ENCODE data around the gene ARHGAP11A.

Gene ARHGAP11A

DNA sequence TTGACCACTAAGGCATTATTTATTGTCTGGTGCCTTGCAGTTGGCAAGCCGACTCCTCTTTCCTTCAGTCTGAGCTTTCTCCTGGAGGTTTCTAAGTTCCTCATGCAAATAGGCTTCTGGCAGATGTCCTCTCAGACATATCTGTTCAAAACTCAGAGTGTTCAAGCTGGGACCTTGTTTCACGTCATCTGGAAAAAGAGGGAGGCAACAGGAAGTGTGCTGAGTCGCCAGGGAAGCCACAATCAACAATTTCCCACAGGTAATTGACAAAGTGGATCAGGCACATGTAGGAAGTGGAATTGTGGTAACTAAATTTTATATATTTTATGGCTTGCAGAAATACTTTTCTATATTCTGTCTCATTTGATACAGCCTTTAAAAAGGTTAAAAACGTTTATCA is 40.8 kb downstream of the ARHGAP11A start:
- no peaks in the 10 kb centered on the region for H3K9me3 ChIP-seq (ENCODE audit: control insufficient read depth in 5 of 5, low read length in 5 of 5)
- peaks cover 0 to 3% (median 0%) of the 10 kb centered on the region in 5 donors for H3K4me1 ChIP-seq (ENCODE audit: control insufficient read depth in 5 of 5, insufficient read depth in 5 of 5, low read length in 5 of 5)
- no peaks in the 10 kb centered on the region for H3K36me3 ChIP-seq (ENCODE audit: control insufficient read depth in 5 of 5, insufficient read depth in 5 of 5, low read length in 5 of 5)
- no peaks in the 10 kb centered on the region for H3K27me3 ChIP-seq (ENCODE audit: control insufficient read depth in 5 of 5, insufficient read depth in 4 of 5, low read length in 5 of 5)
- no peak overlapping the region for H3K4me3 ChIP-seq (ENCODE audit: low read depth in 1 of 5, low read length in 5 of 5)
- H3K27ac ChIP-seq (ENCODE audit: low read depth, low read length), result no peak overlapping the region
- no peak overlapping the region for H3K9ac ChIP-seq (ENCODE audit: low read length in 5 of 5)

DNA sequence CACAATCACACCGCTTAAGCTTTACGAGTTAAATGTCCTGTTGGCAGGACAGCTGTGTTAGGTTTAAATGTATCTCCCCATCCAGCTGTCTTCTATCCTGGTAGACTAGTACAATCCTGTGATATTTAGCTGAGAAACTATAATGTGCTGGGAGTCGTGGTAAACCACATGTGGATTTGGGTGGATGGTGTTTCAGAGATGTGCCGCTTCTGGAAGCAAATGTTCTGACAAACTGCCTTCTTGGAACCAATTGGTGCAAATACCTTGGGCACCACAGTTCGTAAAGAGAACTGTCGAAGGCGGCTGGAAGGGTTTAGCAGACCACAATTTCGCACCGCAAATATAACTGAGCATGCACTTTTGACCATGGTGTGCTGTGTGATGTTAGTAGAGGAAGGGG is 41.2 kb downstream of the ARHGAP11A start:
- no peaks in the 10 kb centered on the region for H3K9me3 ChIP-seq (ENCODE audit: control insufficient read depth in 5 of 5, low read length in 5 of 5)
- no peak overlapping the region for H3K27ac ChIP-seq (ENCODE audit: low read depth, low read length)
- H3K9ac ChIP-seq (ENCODE audit: low read length in 5 of 5), result no peak overlapping the region
- no peaks in the 10 kb centered on the region for H3K27me3 ChIP-seq (ENCODE audit: control insufficient read depth in 5 of 5, insufficient read depth in 4 of 5, low read length in 5 of 5)
- H3K36me3 ChIP-seq (ENCODE audit: control insufficient read depth in 5 of 5, insufficient read depth in 5 of 5, low read length in 5 of 5), result no peaks in the 10 kb centered on the region
- no peak overlapping the region for H3K4me3 ChIP-seq (ENCODE audit: low read depth in 1 of 5, low read length in 5 of 5)
- peaks cover 0 to 3% (median 0%) of the 10 kb centered on the region in 5 donors for H3K4me1 ChIP-seq (ENCODE audit: control insufficient read depth in 5 of 5, insufficient read depth in 5 of 5, low read length in 5 of 5)

DNA sequence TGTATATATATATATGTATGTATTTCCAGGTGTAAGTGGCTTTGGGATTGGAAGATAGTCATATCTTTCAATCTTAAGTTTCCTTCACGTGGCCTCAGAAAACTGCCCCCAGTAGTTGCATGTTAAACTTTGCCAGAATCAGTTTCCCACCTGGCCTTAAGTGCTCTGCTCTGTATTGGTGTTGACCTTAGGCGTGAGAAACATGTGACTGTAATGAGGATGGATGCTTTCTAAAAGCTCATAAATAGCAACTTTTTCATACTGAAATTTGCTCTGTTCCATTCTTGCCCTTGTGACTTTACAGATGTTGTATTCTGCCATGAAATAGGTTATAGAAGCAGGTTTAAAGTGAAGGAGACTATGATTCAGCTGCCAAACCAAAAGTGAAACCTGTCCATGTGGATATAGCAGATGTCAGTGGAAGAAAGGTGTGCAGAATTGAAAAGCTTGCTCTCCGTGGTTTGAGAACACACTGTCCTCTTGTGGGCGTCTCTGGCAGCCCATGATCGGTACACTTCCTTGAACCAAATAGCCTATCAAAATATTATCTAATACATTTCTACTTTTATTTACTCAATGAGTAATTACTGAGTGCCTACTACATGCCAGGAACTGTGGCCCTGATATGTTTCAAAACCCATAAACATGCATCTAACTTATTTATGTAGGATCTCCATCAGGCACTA is 42.0 kb downstream of the ARHGAP11A start:
- H3K9ac ChIP-seq (ENCODE audit: low read length in 5 of 5), result no peak overlapping the region
- no peak overlapping the region for H3K27ac ChIP-seq (ENCODE audit: low read depth, low read length)
- H3K36me3 ChIP-seq (ENCODE audit: control insufficient read depth in 5 of 5, insufficient read depth in 5 of 5, low read length in 5 of 5), result no peaks in the 10 kb centered on the region
- no peak overlapping the region for H3K4me3 ChIP-seq (ENCODE audit: low read depth in 1 of 5, low read length in 5 of 5)
- H3K27me3 ChIP-seq (ENCODE audit: control insufficient read depth in 5 of 5, insufficient read depth in 4 of 5, low read length in 5 of 5), result no peaks in the 10 kb centered on the region
- H3K4me1 ChIP-seq (ENCODE audit: control insufficient read depth in 5 of 5, insufficient read depth in 5 of 5, low read length in 5 of 5), result peaks cover 0 to 3% (median 0%) of the 10 kb centered on the region in 5 donors
- no peaks in the 10 kb centered on the region for H3K9me3 ChIP-seq (ENCODE audit: control insufficient read depth in 5 of 5, low read length in 5 of 5)

GRCh38 chr15:32657941-32658340 is 42.6 kb downstream of the ARHGAP11A start:
- peaks cover 0 to 3% (median 0%) of the 10 kb centered on the region in 5 donors for H3K4me1 ChIP-seq (ENCODE audit: control insufficient read depth in 5 of 5, insufficient read depth in 5 of 5, low read length in 5 of 5)
- no peaks in the 10 kb centered on the region for H3K9me3 ChIP-seq (ENCODE audit: control insufficient read depth in 5 of 5, low read length in 5 of 5)
- no peaks in the 10 kb centered on the region for H3K36me3 ChIP-seq (ENCODE audit: control insufficient read depth in 5 of 5, insufficient read depth in 5 of 5, low read length in 5 of 5)
- no peaks in the 10 kb centered on the region for H3K27me3 ChIP-seq (ENCODE audit: control insufficient read depth in 5 of 5, insufficient read depth in 4 of 5, low read length in 5 of 5)
- H3K27ac ChIP-seq (ENCODE audit: low read depth, low read length), result no peak overlapping the region
- no peak overlapping the region for H3K4me3 ChIP-seq (ENCODE audit: low read depth in 1 of 5, low read length in 5 of 5)
- no peak overlapping the region for H3K9ac ChIP-seq (ENCODE audit: low read length in 5 of 5)

GRCh38 chr15:32659340-32660155 is 44.2 kb downstream of the ARHGAP11A start:
- no peak overlapping the region for H3K9ac ChIP-seq (ENCODE audit: low read length in 5 of 5)
- no peak overlapping the region for H3K4me3 ChIP-seq (ENCODE audit: low read depth in 1 of 5, low read length in 5 of 5)
- no peaks in the 10 kb centered on the region for H3K9me3 ChIP-seq (ENCODE audit: control insufficient read depth in 5 of 5, low read length in 5 of 5)
- no peak overlapping the region for H3K27ac ChIP-seq (ENCODE audit: low read depth, low read length)
- H3K4me1 ChIP-seq (ENCODE audit: control insufficient read depth in 5 of 5, insufficient read depth in 5 of 5, low read length in 5 of 5), result peaks cover 0 to 3% (median 0%) of the 10 kb centered on the region in 5 donors
- no peaks in the 10 kb centered on the region for H3K36me3 ChIP-seq (ENCODE audit: control insufficient read depth in 5 of 5, insufficient read depth in 5 of 5, low read length in 5 of 5)
- H3K27me3 ChIP-seq (ENCODE audit: control insufficient read depth in 5 of 5, insufficient read depth in 4 of 5, low read length in 5 of 5), result no peaks in the 10 kb centered on the region

DNA sequence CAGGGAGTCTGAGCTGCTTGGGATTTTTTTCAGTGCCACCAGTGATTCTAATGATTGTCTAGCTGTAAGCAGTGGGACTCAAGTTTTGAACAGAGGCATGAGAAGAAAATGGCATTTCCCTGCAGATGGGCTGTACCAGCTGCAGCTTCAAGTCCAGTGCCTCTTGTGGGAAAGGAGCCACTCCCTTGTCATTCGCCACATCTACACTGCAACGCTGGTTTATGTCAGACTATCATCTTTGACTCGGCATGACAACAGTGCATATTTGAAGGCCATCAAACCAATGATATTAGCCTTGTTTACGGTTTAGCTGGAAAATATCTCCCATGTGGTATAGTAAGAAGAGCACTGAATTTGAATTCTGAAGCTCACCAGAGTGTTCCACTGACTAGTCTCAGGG is 48.4 kb downstream of the ARHGAP11A start:
- no peak overlapping the region for H3K27ac ChIP-seq (ENCODE audit: low read depth, low read length)
- no peak overlapping the region for H3K9ac ChIP-seq (ENCODE audit: low read length in 5 of 5)
- H3K4me1 ChIP-seq (ENCODE audit: control insufficient read depth in 5 of 5, insufficient read depth in 5 of 5, low read length in 5 of 5), result peaks cover 0 to 3% (median 0%) of the 10 kb centered on the region in 5 donors
- H3K4me3 ChIP-seq (ENCODE audit: low read depth in 1 of 5, low read length in 5 of 5), result no peak overlapping the region
- H3K27me3 ChIP-seq (ENCODE audit: control insufficient read depth in 5 of 5, insufficient read depth in 4 of 5, low read length in 5 of 5), result no peaks in the 10 kb centered on the region
- H3K36me3 ChIP-seq (ENCODE audit: control insufficient read depth in 5 of 5, insufficient read depth in 5 of 5, low read length in 5 of 5), result no peaks in the 10 kb centered on the region
- H3K9me3 ChIP-seq (ENCODE audit: control insufficient read depth in 5 of 5, low read length in 5 of 5), result no peaks in the 10 kb centered on the region

DNA sequence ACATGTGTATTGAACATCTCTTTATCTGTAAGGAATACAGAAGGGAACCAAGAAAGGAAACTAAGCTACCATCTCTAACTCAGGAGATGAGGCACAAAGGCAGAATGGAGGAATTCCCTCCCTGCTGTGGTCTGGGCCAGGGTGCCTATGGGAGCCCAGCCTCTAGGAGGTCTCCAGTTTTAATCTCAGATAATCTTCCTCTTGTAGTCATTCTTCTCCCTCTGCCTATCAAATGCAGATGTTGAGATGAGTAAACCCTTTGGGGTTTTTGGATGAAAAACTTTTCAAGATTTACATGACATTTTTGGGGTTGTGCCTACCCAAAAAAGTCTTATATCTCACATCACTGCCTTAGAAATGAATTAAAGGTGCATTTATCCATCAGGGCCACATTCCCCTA is 49.5 kb downstream of the ARHGAP11A start:
- Histone ChIP-seq H3K27me3 (ENCODE audit: control insufficient read depth in 5 of 5, insufficient read depth in 4 of 5, low read length in 5 of 5) (no peaks in the 10 kb centered on the region), H3K4me1 (ENCODE audit: control insufficient read depth in 5 of 5, insufficient read depth in 5 of 5, low read length in 5 of 5) (no peaks in the 10 kb centered on the region), H3K9ac (ENCODE audit: low read length in 5 of 5) (no peak overlapping the region), H3K27ac (ENCODE audit: low read depth, low read length) (no peak overlapping the region), H3K9me3 (ENCODE audit: control insufficient read depth in 5 of 5, low read length in 5 of 5) (no peaks in the 10 kb centered on the region), H3K4me3 (ENCODE audit: low read depth in 1 of 5, low read length in 5 of 5) (no peak overlapping the region), H3K36me3 (ENCODE audit: control insufficient read depth in 5 of 5, insufficient read depth in 5 of 5, low read length in 5 of 5) (no peaks in the 10 kb centered on the region)

DNA sequence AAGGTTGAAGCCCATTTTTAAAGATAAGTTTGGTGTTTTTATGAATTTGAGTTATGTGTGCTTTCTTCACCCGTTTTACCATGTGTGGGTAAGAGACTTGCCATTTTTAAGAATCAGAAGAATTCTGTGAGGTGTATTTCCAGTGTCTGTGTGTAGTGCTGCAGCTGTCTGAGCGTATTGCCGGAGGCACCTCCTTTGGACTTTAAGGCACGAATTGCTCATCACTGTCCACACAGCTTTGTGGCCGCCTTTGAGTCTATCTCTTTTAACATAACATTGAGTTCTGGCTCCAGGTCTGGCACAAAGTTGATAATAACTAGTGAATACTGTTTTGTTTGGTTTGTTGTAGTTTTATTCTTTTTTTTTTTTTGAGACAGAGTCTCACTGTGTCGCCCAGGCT is 52.0 kb downstream of the ARHGAP11A start:
- Histone ChIP-seq H3K27ac (ENCODE audit: low read depth, low read length) (no peak overlapping the region), H3K9ac (ENCODE audit: low read length in 5 of 5) (no peak overlapping the region), H3K4me3 (ENCODE audit: low read depth in 1 of 5, low read length in 5 of 5) (no peak overlapping the region), H3K4me1 (ENCODE audit: control insufficient read depth in 5 of 5, insufficient read depth in 5 of 5, low read length in 5 of 5) (no peaks in the 10 kb centered on the region), H3K9me3 (ENCODE audit: control insufficient read depth in 5 of 5, low read length in 5 of 5) (no peaks in the 10 kb centered on the region), H3K36me3 (ENCODE audit: control insufficient read depth in 5 of 5, insufficient read depth in 5 of 5, low read length in 5 of 5) (no peaks in the 10 kb centered on the region), H3K27me3 (ENCODE audit: control insufficient read depth in 5 of 5, insufficient read depth in 4 of 5, low read length in 5 of 5) (no peaks in the 10 kb centered on the region)

DNA sequence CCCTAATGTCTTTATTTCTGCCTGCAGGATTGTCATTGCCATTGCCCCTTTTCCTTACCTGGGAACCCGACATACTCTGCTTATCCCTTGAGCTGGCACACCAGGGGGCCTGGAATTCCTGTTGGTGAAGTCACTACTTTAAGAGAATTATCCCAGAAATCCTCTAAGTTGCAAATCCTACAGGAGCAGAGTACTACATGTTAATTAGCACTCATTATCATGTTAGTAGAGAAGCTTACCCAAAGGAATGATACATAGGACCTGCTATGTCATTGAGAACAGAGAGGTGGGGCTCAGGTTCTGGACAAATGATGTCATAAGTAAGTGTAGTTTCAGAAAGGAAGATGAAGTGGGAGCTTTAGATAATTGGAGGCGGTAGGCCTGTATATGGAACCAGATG is 53.6 kb downstream of the ARHGAP11A start:
- H3K4me3 ChIP-seq (ENCODE audit: low read depth in 1 of 5, low read length in 5 of 5), result no peak overlapping the region
- H3K4me1 ChIP-seq (ENCODE audit: control insufficient read depth in 5 of 5, insufficient read depth in 5 of 5, low read length in 5 of 5), result no peaks in the 10 kb centered on the region
- H3K9me3 ChIP-seq (ENCODE audit: control insufficient read depth in 5 of 5, low read length in 5 of 5), result no peaks in the 10 kb centered on the region
- no peak overlapping the region for H3K9ac ChIP-seq (ENCODE audit: low read length in 5 of 5)
- H3K27me3 ChIP-seq (ENCODE audit: control insufficient read depth in 5 of 5, insufficient read depth in 4 of 5, low read length in 5 of 5), result no peaks in the 10 kb centered on the region
- no peaks in the 10 kb centered on the region for H3K36me3 ChIP-seq (ENCODE audit: control insufficient read depth in 5 of 5, insufficient read depth in 5 of 5, low read length in 5 of 5)
- H3K27ac ChIP-seq (ENCODE audit: low read depth, low read length), result no peak overlapping the region

- H3K27me3 ChIP-seq (ENCODE audit: control insufficient read depth in 5 of 5, insufficient read depth in 4 of 5, low read length in 5 of 5), result no peaks in the 10 kb centered on the region
- no peaks in the 10 kb centered on the region for H3K36me3 ChIP-seq (ENCODE audit: control insufficient read depth in 5 of 5, insufficient read depth in 5 of 5, low read length in 5 of 5)
- no peak overlapping the region for H3K27ac ChIP-seq (ENCODE audit: low read depth, low read length)
- H3K9ac ChIP-seq (ENCODE audit: low read length in 5 of 5), result no peak overlapping the region
- H3K4me1 ChIP-seq (ENCODE audit: control insufficient read depth in 5 of 5, insufficient read depth in 5 of 5, low read length in 5 of 5), result no peaks in the 10 kb centered on the region
- no peaks in the 10 kb centered on the region for H3K9me3 ChIP-seq (ENCODE audit: control insufficient read depth in 5 of 5, low read length in 5 of 5)
- no peak overlapping the region for H3K4me3 ChIP-seq (ENCODE audit: low read depth in 1 of 5, low read length in 5 of 5)
Measured at GRCh38 chr15:32669896-32670611, 54.8 kb downstream of the ARHGAP11A start.

All from subcutaneous abdominal adipose tissue (tissue), 5 donors.